Measurements from ENCODE around the gene PYGM. TPM values are rescaled to one million over a fixed set of nuclear protein-coding genes. Genes with fewer than 3 reads are reported as not detected.

Gene PYGM
- total and polyA plus RNA-seq, 2 of the 13 experiments (the other 11 are each of a cell fraction or from before 2014, with no cell fraction given): 0.11 to 0.12 TPM

DNA sequence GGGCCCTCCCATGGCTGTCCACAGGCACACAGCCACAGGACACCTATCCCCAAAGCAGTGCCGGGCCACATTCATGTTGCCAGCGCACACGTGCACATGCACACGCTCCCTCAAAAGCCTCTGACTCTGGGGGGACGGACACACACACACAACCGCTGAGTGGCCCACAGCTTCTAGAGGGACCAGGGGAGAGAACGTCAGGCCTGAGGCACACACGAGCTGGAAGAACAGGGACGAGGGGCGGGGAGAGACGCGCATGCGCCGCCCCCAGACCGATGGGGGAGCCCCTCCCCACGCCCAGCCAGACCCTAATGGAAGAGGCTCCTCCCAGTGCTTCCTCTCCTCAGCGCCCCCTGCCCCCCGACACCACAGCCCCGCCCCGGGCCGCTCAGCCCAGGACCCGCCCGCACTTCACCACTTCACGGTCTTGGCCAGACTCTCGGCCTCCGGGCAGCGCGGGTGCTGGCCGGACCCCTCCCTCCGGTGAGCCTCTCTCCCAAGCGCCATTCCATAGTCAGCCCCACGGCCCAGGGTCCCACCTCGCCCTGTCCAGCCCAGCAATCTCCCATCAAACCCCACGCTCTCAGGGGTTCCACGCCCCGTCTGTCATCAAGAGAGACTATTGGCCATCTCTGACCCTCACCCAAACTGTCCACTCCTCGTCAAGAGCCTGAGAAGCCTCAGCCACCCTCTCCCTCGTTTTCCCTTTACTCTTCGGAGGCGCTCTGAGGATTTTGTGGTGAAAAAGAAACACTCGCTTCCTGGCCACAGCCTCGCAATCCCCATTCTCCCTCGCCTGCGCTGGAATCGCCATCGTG lies 48.4 kb downstream of the PYGM start:
- in situ Hi-C loops (cut with HindIII; ENCODE audit: extremely low pct_ligation_motif_present, low pct_unique_long_range_greater_than_20kb): no loop called here
- no peak; the same call in 1 of the 3 replicates for ATAC-seq
- POLR2A ChIA-PET: no interaction called here
- H3K9ac ChIP-seq (ENCODE audit: insufficient read depth, low read depth, low read length): no peak overlapping the region
- no peak overlapping the region for H3K4me2 ChIP-seq (ENCODE audit: low read depth, low read length)
- no peaks in the 10 kb centered on the region for H3K79me2 ChIP-seq (ENCODE audit: insufficient read depth, low read length)
- no peaks in the 10 kb centered on the region for H3K9me3 ChIP-seq (ENCODE audit: low read length)
- no peak overlapping the region for H3K4me3 ChIP-seq (replicated peaks in 1 of 3; ENCODE audit: insufficient read depth in 1 of 3, low read depth in 2 of 3, low read length in 3 of 3)
- H3K36me3 ChIP-seq (replicated peaks in 1 of 2; ENCODE audit: control insufficient read depth in 1 of 2, insufficient read depth in 2 of 2, low read length in 2 of 2): no peaks in the 10 kb centered on the region
- H3K27ac ChIP-seq (ENCODE audit: extremely low read length, insufficient read depth, low read length): no peak overlapping the region
- TF ChIP-seq MXD4 (CRISPR knock-in tag; IDR thresholded peaks at IDR 0.05): no peak
- no peak for TF ChIP-seq NR2C2 (CRISPR knock-in tag; IDR thresholded peaks at IDR 0.05; ENCODE audit: borderline replicate concordance)
- TF ChIP-seq ZNF567 (CRISPR knock-in tag; IDR thresholded peaks at IDR 0.05; ENCODE audit: borderline replicate concordance): no peak
- TF ChIP-seq, protein P1, sequence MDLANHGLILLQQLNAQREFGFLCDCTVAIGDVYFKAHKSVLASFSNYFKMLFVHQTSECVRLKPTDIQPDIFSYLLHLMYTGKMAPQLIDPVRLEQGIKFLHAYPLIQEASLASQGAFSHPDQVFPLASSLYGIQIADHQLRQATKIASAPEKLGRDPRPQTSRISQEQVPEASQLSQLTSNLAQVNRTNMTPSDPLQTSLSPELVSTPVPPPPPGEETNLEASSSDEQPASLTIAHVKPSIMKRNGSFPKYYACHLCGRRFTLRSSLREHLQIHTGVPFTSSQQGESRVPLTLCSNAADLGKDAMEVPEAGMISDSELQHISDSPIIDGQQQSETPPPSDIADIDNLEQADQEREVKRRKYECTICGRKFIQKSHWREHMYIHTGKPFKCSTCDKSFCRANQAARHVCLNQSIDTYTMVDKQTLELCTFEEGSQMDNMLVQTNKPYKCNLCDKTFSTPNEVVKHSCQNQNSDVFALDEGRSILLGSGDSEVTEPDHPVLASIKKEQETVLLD (CRISPR knock-in tag; IDR thresholded peaks at IDR 0.05; ENCODE audit: low read depth): no peak
- no peak for TF ChIP-seq MED13 (CRISPR knock-in tag; IDR thresholded peaks at IDR 0.05)
- TF ChIP-seq KMT2B (CRISPR knock-in tag; IDR thresholded peaks at IDR 0.05): no peak
- no peak for TF ChIP-seq EEA1 (CRISPR knock-in tag; IDR thresholded peaks at IDR 0.05; ENCODE audit: borderline replicate concordance)
- TF ChIP-seq RFXAP (CRISPR knock-in tag; IDR thresholded peaks at IDR 0.05; ENCODE audit: borderline replicate concordance): no peak
- no peak for TF ChIP-seq ZNF709 (CRISPR knock-in tag; IDR thresholded peaks at IDR 0.05)
- TF ChIP-seq, protein P2, sequence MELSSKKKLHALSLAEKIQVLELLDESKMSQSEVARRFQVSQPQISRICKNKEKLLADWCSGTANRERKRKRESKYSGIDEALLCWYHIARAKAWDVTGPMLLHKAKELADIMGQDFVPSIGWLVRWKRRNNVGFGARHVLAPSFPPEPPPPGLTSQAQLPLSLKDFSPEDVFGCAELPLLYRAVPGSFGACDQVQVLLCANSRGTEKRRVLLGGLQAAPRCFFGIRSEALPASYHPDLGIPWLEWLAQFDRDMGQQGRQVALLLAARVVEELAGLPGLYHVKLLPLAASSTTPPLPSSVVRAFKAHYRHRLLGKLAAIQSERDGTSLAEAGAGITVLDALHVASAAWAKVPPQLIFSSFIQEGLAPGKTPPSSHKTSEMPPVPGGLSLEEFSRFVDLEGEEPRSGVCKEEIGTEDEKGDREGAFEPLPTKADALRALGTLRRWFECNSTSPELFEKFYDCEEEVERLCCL (CRISPR knock-in tag; IDR thresholded peaks at IDR 0.05; ENCODE audit: borderline replicate concordance): no peak
- no peak for TF ChIP-seq ERF (CRISPR knock-in tag; IDR thresholded peaks at IDR 0.05)
- no peak for TF ChIP-seq CHD2 (IDR thresholded peaks at IDR 0.05; ENCODE audit: low read depth, low read length)
- no peak for TF ChIP-seq ESRRA (CRISPR knock-in tag; IDR thresholded peaks at IDR 0.05; ENCODE audit: low read depth)
- TF ChIP-seq MEF2D (CRISPR knock-in tag; IDR thresholded peaks at IDR 0.05): no peak
- TF ChIP-seq HOXA3 (CRISPR knock-in tag; IDR thresholded peaks at IDR 0.05): no peak
- CTCF ChIA-PET (ENCODE audit: low intra/inter-chr PET ratio, low total read pairs): no interaction called here
- H3K4me1 ChIP-seq (ENCODE audit: insufficient read depth, low read length): peaks cover 5% of the 10 kb centered on the region; the same call in 1 of the 2 replicates
- no peak for DNase-seq (ENCODE audit: low spot score)
- intact Hi-C loops (cut with micrococcal nuclease; ENCODE audit: unreplicated experiment): no loop called here
- FAIRE-seq: no peak
- no peak overlapping the region for H2AFZ ChIP-seq (ENCODE audit: low read length)
- H3K27me3 ChIP-seq (ENCODE audit: control insufficient read depth in 1 of 2, insufficient read depth in 2 of 2, low read length in 2 of 2): peaks cover 6 to 49% of the 10 kb centered on the region in 2 experiments; a peak in 4 of 5 replicates
- no peaks in the 10 kb centered on the region for H4K20me1 ChIP-seq (ENCODE audit: insufficient read depth, low read length)
- WGBS (ENCODE audit: low lambda C conversion rate): 64% methylated on average over 18 of the region's 46 CpGs
- no TSS peak for BruUV-seq (replicated peaks)

Data from HepG2 (cell line).